Left renal cortex interstitium (tissue), 4 donors: ENCODE measurements around the gene TMEM164. TPM values are rescaled to one million over a fixed set of nuclear protein-coding genes. Genes with fewer than 3 reads are reported as not detected.

Source experiments
- DNase-seq, 4 donors: peaks; one replicate each; pipeline ENCODE4 v3.0.0-alpha.2; 2013; ENCODE audit warnings: low read depth in 4 of 4, low spot score in 2 of 4, missing footprints in 1 of 4
- polyA plus RNA-seq, 4 donors: library from polyadenylated mRNA; unstranded; fragments of 120-200 nt; gene quantifications; one replicate each; pipeline ENCODE4 v1.2.1, GENCODE V29; 2013; ENCODE audit not compliant: insufficient read length in 4 of 4

The TMEM164 gene
- polyA plus RNA-seq, 4 donors: 34.6 to 39.9 (median 36.7) TPM

DNA sequence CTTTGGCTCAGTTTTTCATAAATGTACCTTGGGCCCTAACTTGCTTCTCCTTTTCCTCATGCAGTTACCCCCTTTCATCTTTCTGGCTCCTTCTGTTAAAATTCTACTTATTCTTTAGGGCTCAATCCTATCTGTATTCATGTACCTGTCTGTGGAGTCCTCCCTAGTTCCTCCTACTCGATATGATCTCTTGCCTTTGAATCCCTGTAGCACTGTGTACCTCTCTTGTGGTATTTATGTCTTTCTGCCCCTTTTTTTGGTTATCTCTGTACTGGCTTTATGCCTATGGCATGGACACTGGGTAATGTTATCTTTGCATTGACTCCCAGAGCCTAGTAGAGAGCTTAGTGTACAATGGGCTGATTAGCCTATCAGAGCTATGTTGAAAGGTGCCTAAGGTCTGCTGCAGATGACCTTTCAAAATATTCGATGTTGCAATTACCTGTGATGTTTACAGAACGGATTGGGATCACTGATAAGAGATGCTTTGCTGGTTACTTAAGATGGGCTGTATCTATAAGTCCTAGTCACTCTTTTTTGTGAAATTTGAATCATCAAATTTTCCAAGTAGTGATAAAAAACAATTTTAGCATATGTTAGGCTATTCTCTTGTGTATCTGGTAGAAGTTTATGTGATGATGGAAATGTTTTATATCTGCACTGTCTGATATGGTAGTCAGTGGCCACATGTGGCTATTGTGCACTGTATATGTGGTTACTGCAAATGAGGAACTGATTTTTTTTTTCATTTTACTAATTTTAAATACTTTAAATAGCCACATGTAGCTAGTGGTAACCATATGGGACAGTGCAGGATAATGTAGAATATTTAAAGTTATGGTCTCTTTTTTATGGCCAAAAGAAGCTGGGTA is 33.5 kb downstream of the TMEM164 start:
- DNase-seq: no peak

- DNase-seq: no peak
These were observed 34.3 kb downstream of the TMEM164 start for GRCh38 chrX:110037178-110037577.

DNA sequence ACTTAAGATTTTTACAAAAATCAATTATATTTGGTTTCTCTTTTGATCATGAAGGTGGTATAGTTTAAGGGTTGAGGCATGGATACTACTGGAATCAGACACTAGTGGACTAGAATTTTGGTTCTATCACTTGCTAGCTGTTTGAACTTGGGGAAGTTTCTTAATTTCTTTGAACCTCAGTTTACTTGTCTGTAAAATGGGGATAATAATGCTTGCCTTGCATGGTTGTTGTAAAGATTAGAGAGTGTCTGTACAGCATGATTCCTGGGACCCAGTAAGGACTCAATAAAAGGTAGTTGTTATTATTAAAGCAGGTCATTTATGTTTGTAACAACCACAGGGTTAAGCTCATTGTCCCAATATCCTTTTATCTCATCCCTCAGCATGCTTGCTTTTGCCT is 36.0 kb downstream of the TMEM164 start:
- no peak for DNase-seq

- DNase-seq: no peak
These were observed 39.1 kb downstream of the TMEM164 start for GRCh38 chrX:110041980-110042379.

DNA sequence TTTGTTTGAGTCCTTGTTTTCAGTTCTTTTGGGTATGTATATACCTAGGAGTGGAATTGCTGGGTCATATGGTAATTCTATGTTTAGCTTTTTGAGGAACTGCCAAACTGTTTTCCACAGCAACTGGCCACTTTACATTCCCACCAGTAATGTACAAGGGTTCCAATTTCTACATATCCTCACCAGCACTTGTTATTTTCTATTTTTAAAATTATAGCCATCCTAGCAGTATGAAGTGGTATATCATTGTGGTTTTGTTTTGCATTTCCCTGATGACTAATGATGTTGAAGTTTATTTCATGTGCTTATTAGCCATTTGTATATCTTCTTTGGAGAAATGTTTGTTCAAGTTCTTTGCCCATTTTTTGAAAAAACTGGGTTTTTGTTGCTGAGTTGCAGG is 39.6 kb downstream of the TMEM164 start:
- no peak for DNase-seq

DNA sequence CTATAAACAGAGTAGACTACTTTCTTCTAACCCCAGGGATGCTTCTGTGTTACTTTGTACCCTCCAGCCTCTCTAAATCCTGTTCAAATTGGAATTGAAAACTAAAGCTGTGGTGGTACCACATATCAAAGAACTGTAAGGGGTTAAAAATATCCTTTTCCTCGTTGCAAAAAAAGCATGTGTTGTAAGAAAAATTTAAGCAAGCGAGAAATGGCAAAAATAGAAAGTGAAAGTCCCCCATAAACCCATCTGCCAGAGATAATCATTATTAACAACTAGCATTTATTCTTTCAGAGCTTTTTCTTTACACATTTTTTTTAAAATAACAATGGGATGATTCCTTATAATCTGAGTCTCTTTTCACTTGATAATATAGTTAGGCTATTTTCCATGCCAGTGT is 40.6 kb downstream of the TMEM164 start:
- no peak for DNase-seq

DNA sequence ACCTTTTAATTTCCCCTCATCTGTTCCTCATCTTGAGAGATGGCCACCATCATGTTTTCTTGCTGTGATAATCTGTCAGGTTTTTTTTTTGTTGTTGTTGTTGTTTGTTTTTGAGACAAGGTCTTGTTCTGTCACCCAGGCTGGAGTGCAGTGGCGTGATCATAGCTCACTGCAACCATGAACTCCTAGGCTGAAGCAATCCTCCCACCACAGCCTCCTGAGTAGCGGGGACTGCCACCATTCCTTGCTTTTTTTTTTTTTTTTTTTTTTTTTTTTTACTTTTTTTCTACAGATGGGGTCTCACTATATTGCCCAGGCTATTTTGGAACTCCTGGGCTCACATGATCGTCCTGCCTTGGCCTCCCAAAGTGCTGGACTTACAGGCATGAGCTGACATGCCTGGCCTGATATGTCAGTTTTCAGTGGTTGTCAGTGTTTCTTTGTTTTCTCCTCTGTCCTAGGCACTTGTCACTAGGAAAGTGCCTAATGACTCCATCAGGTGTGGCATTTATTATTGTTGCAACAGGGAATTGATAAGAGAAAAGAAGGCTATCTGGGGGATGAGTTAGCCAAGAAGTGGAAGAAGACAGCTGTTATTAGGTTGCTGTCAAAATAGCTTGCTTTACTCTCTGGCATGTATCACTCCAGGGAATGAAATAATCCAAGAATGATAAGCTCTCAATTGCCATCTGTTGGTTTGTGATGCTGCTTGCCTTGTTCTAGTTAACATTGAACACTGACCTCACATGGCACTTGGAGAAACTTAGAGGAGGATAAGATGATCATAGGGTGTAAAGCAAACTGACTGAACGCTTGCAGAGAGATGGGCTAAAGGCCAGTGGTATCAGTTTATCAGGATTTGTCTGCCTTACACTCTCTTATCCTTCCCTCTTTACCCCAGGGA is 41.7 kb downstream of the TMEM164 start:
- DNase-seq: no peak

DNA sequence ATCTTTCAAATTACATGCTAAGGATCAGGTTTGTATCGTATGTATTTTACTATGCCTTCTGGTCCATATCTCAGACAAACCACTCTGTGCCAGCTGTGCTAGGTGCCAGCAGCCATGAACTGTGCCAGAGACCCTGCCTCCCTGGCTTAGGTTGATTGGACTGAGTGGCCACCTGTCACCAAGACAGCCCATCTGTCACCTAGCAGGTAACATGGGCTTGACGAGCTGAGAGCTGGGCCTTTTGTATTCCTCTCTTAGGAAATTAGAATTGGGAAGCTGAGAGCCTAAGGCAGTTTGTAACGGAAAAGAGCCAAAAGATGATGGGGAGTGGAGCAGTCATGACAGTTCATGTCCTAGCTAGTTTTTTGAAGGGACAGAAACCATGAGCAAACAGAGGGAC is 42.5 kb downstream of the TMEM164 start:
- no peak for DNase-seq

DNA sequence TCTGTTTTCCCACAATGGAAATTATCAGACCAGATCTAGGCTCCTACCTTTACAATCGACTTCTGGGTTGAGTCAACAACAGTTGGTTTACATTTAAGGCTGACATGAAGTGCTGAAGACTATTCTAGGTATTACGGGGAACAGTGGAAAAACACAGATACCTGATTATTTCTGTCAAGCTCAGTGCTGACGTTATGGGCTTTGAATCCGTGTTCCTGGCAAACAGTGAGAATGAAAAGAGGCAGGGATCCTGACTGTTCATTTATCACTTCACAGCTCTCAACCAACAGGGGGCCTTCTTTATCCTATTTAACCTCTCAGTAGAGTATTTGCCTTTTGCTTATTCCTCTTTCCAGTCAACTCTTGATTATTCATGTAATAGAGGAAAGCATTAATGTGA is 43.1 kb downstream of the TMEM164 start:
- DNase-seq: no peak

DNA sequence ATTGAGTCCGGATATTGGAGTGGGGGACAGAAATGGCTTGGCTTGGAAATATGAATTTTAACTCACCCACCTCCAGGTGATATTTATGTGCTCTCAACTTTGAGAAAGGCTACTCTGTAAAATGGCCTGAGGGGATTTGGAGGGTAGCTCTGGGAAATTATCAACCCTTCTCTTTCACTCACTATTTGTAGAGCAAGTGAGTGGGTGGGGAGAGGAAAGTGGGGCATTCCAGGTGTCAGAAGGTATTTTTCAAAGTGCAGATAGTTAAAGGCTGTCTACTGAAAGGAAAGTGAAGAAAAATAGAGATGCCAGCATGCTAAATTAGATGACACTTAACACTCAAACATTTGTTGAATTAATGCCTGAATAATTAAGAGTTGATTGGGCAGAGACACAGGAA is 44.1 kb downstream of the TMEM164 start:
- DNase-seq: no peak

DNA sequence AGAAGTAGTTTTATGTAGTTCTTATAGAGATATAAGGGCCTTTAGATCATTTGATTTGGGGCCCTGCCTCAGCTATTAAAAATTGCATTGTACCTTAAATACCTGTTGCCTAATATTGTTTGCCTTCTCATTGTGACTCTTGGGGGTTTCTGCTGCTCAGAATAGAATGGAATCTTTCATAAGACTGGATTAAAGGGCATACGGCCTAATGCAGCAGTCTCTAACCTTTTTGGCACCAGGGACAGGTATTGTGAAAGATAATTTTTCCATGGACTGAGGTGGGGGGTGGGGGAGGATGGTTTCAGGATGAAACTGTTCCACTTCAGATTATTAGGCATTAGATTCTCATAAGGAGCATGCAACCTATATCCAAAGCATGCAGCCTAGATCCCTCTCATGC is 46.2 kb downstream of the TMEM164 start:
- DNase-seq: no peak

- DNase-seq: no peak
These were observed 47.5 kb downstream of the TMEM164 start for GRCh38 chrX:110050386-110050785.

GRCh38 chrX:110050901-110051300 is 48.0 kb downstream of the TMEM164 start:
- no peak for DNase-seq

- DNase-seq: no peak
These were observed 48.6 kb downstream of the TMEM164 start for GRCh38 chrX:110051559-110051958.

DNA sequence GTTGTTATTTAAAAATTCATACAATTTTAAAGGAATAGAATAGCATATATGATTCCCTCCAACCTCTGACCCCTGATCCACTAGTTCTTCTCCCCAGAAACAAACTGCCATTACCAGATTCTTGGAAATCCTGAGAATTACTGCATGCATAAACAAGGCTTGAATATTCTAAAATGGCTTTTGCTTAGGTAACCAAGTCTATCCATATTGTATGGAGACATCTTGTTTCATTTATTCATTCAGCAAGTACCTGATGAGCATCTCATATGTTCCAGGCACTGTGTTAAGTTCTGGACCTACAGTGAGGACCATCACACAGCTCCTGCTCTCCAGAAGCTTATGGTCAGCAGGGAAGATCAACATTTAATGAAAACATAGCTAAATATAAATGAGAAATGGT is 49.4 kb downstream of the TMEM164 start:
- no peak for DNase-seq

DNA sequence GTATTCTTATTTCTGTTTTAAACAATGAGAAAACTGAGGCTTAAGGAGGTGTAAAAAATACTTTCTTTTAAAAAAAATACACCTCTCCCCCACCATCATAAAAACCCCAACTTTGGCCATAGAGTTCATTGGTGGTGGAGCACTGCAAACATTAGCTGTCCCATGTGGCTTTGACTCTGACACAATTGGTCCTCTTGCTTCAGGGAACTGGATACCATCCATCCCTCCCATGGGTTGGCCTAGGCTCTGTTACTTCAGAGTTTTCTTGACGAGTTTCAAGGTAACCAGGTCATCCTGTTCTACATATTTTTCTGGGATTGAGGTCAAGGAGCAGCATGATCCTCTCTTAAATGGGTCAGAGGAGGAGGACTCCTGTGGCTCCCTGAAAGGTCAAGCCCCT is 50.5 kb downstream of the TMEM164 start:
- no peak for DNase-seq

- DNase-seq: no peak
These were observed 52.7 kb downstream of the TMEM164 start for GRCh38 chrX:110055616-110056015.

- DNase-seq: no peak
These were observed 53.5 kb downstream of the TMEM164 start for GRCh38 chrX:110056419-110056818.

- DNase-seq: no peak
These were observed 56.5 kb downstream of the TMEM164 start for GRCh38 chrX:110059410-110059809.

- no peak for DNase-seq
These were observed 57.4 kb downstream of the TMEM164 start for GRCh38 chrX:110060317-110060716.

- DNase-seq: no peak
These were observed 58.1 kb downstream of the TMEM164 start for GRCh38 chrX:110060846-110061537.
